Measurements from ENCODE around the gene P2RY12.

P2RY12 gene

DNA sequence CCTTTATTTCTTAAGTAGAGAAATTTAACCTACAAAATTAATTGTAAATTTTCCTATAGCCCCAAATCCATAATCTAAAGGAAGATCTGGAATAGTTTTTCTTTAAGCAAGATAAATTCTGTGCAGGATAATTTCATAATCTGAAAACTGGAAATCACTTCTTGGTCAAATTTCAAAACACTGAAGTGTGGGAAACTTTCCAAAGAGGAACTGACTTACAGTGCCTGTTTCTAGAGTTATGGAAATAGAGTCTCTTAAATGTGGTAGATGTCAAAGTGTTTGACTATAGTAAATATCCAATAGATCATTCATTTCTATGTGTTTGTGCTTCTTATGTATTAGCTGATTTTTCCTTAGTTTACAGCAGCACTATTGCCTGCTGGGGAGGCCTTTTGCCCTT lies 53.7 kb downstream of the P2RY12 start:
- DNase-seq, result no peak

DNA sequence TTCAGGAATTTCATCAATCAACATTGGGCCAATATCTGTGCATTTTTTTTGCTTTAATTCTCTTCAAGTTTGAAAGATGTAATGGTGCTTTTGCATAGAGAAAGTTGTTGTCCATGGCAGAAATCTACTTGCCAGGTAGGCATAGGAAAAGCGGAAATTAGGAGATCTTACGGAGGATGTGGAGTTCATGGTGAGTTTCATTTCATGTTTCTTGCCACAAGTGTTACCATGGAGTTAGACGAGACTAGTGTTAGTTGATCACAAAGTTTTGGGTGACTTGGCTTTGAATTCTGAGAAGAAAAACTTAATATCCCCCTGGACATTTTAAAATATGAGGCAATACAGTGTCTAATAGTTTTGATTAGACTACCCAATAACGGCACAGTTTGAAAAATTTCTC lies 54.2 kb downstream of the P2RY12 start:
- DNase-seq, result no peak

DNA sequence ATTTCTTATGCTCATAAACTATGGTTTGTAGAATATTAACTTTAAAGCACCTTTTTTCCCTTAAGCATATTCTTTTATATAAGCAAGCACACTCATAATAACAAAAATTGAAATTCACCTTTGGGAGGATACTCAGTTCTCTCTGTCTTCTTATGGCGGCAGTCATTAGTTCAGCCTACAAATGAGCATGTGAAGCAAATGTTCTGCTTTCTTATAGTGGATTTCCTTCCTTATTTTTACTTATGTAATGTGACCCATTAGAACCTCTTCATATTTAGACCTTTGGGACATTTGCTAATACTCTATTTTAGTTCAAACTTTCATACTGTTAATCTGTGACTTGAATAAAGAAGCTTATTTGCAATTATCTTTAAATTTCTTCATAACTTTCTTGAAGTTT lies 55.2 kb downstream of the P2RY12 start, which contains the start of gene P2RY13:
Gene P2RY13 (minus strand): TSS at position 187 of the 400 bp plus-strand sequence. CDS start 21 bp downstream, at position 166.
- DNase-seq, result no peak

DNA sequence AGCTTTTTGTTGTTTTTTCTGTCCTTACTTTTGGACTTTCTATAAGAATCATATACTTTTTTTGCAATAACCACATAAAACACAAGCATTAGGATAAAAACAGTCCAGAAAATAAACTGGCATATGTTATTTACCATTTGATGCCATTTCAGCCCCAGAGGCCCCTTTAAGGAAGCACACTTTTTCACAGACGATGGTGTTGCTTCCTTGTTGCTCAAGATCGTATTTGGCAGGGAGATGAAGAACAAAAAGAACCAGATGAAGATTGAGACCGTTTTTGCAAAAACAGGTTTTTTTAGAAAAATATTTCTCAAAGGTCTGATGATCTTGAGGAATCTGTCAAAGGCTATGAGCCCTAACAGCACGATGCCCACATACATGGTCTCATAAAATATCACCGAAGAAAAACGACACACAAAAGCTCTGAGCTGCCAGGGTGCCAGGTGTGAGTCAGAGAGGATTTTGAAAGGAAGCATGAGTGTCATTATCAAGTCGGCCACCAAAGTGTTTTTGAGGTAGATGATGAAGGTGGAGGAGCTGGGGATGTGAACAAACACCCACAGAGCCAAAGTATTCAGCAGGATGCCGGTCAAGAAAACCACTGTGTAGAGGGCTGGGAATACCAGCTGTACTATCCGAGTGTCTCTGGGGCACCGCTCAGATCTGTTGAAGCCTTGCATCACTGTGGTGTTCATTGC lies 56.1 kb downstream of the P2RY12 start:
- DNase-seq, result no peak

DNA sequence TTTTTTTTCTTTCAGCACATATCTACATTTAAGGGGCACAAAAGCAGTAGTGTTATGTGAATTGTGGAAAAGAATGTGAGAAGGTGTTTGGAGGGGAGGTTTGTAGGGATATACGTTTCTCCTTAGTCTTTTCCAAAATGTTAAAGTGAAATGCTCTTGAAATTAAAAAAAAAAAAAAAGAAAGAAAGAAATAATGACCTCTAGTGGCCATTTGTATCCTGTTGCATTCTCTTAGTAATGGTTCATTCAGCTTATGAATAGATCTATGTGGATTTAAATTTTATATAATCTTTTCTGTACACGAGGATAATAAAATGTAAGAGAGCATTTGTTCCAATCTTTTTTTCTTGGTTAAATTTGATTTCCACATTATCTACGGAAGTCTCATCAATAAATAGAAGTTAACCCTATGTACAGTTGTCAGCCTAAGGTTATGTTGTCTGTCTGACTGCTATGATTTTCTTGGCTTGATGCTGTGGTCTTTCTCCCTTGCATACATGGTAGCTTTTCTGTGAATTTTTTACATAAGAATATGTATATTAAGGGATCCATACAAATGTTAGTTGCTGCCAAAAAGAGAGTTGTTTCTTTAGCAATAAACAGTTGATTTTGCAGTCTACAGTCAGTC lies 56.9 kb downstream of the P2RY12 start:
- no peak for DNase-seq

DNA sequence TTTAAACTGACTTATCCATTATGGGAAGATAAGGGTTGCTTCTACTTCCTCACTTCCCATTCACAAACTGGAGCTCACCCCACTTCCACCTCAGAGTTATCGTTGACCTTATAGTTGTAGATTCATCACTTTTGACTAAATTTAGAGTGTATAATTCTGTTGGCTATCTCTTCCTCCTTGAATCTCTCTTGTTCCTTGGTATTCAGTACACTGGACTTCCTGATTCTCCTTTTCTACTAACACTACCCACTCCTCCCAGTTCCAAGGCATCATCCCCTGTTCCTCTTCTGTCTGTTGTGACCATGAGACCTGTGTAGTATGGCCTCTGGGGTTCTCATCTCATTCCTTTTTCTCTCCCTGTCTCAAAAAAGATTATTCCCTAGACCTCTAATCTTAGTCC lies 62.0 kb downstream of the P2RY12 start:
- DNase-seq, result no peak

DNA sequence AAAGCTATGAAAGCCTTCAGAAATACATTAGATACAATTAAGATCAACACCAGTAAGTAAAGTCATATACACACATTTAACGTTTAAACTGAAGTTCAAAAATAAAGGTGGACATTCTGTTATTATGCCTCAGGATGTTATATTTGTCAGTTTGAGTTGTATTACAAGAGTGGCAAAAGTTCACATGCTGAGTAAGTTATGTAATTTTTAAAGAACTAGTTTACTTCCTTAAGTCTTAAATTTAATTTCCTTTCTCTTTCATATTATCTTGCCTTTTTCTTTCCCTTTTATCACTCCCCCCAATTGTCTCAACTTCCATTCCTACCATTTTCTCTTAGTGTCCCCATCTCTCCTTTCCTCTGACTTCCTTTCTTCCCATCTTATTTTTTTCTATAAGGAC lies 63.0 kb downstream of the P2RY12 start:
- DNase-seq, result no peak

DNA sequence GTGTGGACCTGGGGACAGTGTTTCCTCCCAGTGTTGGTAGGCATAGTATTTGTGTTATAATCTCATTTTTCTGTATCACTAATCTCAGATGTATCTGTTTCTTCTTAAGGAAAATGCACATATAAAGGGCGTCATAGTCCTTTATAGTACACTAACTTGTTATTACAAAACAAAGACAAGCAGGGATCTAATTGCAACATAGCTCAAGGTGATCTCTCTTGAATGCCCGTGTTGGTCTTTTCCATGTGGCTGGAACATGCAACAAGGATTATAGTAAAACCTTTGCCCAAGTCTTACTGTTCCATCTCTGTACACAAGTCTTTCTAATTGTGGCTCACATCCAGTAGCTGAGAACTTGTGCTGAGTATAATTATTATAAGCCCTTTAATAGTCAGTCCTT lies 64.4 kb downstream of the P2RY12 start:
- DNase-seq, result no peak

DNA sequence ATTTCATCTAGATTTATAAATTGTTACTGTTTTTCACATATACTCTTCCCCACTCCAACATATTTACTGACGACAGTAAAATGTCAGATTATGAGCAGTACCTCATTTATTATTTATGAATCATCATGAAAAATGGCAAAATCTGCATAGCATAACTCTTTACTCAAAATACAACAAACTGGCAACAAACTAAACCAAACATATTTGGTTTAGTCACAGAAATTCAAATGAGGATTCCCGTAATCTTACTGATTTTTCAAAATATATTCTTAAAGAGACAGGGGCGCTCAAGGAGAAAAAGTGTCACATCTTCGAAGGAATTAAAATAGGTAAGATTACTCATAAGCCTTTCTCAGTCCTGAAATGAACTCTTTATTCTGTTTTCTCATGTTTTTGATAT lies 64.9 kb downstream of the P2RY12 start:
- no peak for DNase-seq

DNA sequence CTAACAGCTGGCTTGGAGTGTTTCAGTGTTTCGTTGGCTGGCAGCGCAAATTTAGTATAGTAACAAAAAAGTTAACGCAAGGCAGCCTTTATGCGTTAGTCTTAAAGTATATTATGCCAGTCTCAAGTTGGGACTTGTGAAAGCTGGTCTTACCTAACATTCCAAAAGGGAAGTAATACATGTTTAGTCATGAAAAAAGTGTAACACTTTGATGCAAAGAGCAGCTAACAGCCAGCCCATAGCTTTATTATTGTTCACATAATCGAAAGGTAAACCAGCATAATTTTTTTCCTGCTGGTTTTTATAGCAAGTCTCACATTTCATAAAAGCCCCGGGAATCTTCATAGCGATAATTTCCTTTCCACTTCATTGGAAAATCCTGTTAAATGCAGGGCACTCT lies 65.6 kb downstream of the P2RY12 start:
- no peak for DNase-seq

DNA sequence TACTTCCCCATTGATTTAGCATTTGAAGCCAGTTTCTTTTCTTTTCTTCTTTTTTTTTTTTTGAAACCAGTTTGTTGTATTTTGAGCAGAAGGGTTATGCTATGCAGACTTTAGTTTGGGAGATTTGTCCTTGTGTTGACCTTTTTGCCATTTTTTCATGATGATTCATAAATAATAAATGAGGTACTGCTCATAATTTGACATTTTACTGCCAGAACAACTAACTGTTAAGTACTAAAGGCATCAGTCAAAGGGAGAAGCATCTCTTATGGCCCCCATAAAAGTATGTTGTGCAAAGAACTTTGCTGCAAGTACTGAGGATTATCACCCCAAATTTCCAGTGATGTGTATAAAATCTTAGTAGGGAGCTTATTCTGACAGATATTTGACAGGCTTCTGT lies 66.2 kb downstream of the P2RY12 start:
- DNase-seq, result no peak

DNA sequence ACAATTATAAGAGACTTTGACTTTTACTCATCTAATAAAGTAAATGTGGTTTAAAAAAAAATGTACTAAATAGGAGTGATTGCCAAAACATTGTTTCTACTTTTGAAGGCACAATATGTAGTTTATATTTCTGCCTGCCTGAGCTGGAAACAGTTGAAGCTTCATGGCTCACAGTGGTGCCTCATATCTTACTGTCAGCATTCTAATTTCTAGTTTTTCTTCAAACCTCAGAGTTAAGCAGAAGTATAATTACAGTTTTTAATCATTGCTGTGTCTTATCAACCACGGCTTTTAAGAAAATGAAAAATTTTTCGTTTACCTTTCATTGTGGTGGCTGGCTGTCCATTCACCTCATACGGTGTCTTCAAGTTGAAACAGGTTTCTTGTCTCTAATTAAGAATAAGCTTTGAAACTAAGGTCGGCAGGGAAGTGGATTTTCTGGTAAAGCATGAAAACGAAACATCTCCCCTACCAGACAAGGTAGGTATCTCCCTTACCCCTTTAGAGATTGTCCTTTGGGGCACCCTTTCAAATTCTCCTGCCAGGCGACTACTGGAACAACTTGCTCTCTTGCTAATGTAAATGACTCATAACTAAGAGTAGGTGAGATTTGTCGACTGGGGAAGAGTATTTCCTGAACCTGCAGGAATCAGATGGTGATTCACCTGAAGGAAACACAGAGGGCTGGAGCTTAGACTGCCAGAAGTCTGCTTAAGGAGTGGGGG lies 68.1 kb downstream of the P2RY12 start, which contains the start of gene GPR87:
Gene GPR87 (minus strand): TSS at position 554 of the 725 bp plus-strand sequence. CDS start 16,720 bp downstream, outside the sequence.
- no peak for DNase-seq

DNA sequence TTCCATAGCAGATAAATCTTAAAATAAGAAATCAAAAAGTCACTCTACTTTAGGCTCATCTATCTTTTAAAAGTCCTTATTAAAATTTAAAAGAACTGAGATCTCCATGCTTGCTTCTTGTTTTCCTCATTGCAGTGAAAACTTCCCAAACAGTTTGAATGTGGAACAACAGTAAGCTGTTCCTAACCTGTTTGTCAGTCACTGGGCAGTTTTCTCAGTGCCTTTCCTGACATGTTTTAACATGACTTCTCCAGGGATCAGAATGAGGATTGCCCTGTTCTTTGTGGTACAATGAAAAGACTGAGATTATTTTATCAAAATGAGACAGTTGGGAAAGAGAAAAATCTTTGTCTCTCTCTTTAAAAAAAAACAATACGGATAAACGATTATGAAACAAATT lies 68.7 kb downstream of the P2RY12 start:
- DNase-seq, result no peak

DNA sequence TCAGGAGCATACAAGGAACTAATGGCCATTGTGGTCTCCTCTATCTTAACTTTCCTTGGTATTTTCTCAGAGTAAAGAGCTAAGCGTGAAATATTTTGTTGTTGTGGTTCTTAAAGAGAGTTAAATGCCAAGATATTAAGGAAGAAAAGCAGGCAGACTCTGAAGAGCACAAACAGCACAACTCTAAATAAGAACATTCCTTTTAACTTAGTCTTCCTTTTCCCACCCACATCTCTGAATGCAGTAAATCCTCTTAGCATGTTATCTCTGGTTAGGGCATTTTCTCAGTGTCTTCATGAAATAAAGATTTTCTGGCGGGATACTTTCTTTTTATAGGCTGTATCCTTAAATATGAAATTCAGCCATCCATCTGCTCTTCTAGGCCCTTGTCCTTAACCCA lies 69.4 kb downstream of the P2RY12 start:
- no peak for DNase-seq

DNA sequence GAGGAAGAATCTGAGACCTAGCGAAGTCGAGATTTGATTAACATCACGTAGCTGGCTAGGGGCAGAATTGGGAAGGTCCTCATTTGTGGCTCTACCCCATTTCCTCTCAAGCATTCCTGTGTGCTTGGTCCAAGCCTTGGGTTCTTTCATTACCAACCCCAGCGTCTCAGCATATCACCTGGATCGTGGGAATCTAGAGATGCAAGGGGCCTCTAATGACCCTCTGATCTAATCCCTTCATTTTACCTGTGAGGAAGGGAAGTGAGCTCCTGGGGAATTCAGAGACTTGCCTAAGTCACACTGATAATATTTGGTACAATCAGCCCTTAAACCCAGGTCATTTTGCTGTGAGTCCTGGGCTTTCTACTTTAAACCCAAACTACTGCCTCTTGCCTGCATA lies 70.0 kb downstream of the P2RY12 start:
- no peak for DNase-seq

DNA sequence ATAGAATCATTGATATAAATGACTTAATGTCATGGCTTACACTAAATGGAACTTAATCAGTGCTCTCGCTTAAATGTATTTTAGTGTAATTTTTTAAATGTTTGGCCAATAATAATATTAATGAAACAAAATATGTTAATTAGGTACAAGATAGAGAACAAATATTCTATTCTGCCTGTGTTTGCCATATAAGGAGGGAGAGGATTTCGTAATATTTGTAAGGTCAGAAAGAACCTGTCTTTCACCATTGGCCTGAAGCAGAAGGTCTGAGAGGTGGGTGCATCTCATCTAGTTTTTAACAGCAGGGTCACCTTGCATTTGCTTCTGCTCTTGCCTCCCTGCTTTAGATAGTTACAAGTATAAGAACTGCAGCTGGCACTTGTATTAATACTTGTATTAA lies 70.4 kb downstream of the P2RY12 start:
- DNase-seq, result no peak

DNA sequence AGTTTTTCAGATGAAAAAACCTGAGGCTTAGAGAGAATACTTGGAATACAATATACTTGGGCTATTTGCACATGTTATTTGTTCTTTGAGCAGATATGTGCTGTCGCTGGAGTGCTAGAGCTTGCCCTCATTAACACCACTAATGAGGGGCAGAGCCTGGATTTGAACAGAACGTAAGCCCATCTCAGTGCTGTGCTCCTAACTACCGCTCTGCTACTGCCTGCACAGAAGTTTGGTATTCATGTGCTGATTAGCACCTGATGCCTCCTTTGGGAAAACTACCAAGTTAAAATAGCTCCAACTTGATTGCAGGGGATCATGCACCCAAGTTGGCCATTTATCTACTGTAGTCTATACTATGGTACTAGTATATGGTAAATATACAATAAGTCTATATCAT lies 71.6 kb downstream of the P2RY12 start:
- no peak for DNase-seq

DNA sequence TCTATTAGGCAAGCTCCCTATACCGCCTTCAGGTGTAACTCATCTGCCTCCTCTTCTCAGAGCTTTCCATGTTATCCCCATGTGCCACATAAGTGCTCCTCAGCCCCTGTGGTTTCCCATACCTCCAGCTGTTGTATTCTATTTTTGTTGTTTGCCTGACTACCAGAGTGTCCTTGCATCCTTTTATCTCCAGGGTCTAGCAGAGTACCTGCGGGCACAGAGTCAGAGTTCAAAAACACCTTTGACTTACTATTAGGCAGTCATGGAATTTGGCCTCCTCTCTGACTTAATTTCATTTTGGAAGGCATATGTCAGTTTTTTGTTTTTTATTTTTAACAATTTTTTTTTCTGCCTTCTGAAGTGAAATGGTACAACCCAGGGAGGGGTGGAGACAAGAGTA lies 75.0 kb downstream of the P2RY12 start:
- DNase-seq, result no peak

DNA sequence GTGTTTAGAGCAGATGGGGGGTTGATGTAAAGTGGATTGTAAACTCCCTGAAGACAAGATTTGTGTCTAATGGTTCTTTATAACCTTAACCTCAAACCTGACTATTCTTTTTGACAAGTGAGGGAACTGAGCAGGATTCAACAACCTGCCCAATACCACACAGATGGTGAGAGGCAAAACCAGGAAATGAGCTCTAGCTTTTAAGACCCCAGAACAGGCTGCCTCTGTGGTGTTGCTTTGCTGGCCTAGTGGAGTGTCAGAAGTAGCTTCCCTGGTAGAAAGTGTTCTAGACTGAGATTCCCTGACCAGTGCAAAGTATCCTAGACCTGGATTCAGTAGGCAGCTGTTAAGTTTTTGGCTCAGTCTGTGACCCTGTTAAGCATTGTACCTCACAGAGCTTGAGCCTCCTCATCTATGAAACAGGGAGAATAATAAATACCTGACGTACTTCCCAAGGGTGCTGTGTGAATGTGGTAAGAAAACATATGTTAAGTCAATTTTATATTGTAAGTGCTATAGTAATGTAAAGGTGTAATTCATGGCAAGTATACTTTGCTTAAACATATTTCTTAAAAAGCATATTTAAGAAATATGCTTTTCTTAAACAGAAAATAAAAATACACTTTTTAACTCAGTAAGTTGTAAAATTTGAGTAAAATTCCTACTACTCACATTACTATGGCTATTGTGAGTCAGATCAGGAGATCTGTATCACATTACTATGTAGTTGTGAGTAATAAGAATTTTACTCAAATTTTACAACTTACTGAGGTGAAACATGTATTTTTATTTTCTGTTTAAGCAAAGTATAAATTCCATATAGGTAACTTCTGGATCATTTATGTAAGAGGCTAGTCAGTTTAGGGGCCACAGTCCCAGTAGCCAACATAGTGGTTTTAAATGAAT lies 76.7 kb downstream of the P2RY12 start:
- DNase-seq, result no peak

DNA sequence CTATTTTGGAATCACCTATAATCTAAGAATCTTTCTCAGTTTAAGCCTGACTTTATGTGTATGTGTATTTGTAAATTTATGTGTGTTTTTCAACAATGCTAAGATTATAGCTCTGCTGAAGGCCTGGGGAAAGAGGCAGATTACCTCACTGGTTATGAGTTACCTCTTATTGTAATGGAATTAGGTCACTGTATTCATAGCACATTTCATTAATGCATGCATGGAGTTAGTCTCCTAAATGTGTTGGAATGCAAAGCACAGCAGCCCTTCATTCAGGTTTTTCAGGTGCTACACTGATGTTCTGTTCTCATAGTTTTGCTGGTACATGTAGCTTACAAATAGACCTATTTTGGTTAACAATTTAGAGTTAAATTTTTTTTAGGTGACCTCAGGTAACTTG lies 77.4 kb downstream of the P2RY12 start:
- DNase-seq, result no peak

DNA sequence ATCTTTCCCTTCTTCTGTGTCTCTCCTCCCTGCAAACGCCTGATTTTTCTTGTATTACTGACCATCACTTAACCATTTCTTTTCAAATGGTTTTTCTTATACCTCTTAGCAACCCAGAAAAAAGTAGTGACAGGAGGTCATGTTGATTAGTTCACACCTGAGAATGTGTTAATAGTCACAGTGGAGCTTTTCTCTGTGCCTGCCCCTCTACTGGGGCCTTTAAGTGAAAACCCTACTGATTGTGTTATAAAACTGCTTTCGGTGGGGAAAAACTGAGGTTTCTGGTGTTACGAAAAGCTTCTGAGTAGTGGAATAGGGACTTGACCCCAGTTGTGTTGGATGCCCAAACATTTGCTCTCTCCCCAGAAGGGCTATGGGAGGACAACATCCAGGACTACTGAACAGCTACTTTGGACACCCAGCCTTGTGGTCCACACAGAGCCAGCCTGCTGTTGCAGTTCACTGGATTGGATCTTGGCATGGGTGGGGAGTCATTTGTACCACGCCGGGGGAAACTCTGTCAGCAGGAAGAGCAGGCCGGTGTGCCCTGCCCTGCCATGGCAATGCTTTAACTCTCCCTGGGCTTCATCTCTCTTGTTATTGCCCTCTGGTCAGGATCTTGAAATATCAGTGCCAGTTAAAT lies 78.3 kb downstream of the P2RY12 start:
- DNase-seq, result no peak

DNA sequence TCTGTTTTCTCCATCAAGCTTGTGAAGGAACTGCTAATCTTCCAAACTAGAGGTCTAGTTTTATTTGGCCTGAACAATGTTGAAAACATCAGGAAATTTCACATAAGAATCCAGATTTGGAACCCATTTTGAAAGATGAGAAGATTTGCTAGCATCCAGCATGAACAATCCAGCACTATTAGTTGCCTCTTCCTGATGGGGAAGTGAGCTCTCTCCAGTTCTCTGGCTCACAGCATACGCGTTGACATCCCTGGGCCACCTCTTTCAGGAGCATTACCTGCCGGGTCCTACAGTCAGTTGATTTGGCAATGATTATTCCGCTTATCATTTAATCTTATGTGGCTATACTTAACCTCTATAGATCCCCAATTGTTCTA lies 78.8 kb downstream of the P2RY12 start:
- no peak for DNase-seq

All from T1000 (cell line).